ENCODE results near the gene TMEM88. TPM values are rescaled to one million over a fixed set of nuclear protein-coding genes. Genes with fewer than 3 reads are reported as not detected.
A peak's percentile ranks its signal among the peaks of the same experiment; 100 is the strongest.

Gene TMEM88
- total RNA-seq, 1 donor from 2014 or later: 32.6 TPM

GRCh38 chr17:7875804-7876370, 21.0 kb downstream of the TMEM88 start:
- no peak for DNase-seq
- no peak for ATAC-seq
- intact Hi-C loops (cut with micrococcal nuclease): no loop called here

GRCh38 chr17:7878234-7878633, 23.4 kb downstream of the TMEM88 start:
- no peak for ATAC-seq
- intact Hi-C loops (cut with micrococcal nuclease): no loop called here
- DNase-seq: no peak

- DNase-seq (no peak), ATAC-seq (no peak)
- intact Hi-C loops (cut with micrococcal nuclease): no loop called here
These were observed 25.4 kb downstream of the TMEM88 start for GRCh38 chr17:7880076-7880868.

GRCh38 chr17:7881276-7882054, 26.6 kb downstream of the TMEM88 start:
- DNase-seq: no peak
- no peak for ATAC-seq

GRCh38 chr17:7882068-7882467, 27.2 kb downstream of the TMEM88 start:
- intact Hi-C loops (cut with micrococcal nuclease): no loop called here
- no peak for ATAC-seq
- DNase-seq: no peak

More at GRCh38 chr17:7881276-7882054, 26.6 kb downstream of the TMEM88 start:
- intact Hi-C loops (cut with micrococcal nuclease): no loop called here

- DNase-seq (no peak), ATAC-seq (no peak)
- intact Hi-C loops (cut with micrococcal nuclease): no loop called here
These were observed 27.8 kb downstream of the TMEM88 start for GRCh38 chr17:7882629-7883028.

GRCh38 chr17:7883781-7884386, 29.0 kb downstream of the TMEM88 start:
- ATAC-seq (no peak), DNase-seq (no peak)
- intact Hi-C loops (cut with micrococcal nuclease): no loop called here

GRCh38 chr17:7884581-7885366, 29.9 kb downstream of the TMEM88 start:
- peak; percentile 41 for DNase-seq

GRCh38 chr17:7885367-7886226, 30.7 kb downstream of the TMEM88 start:
- no peak for ATAC-seq
- intact Hi-C loops (cut with micrococcal nuclease): no loop called here
- peak; percentile 57 for DNase-seq

More at GRCh38 chr17:7884581-7885366, 29.9 kb downstream of the TMEM88 start:
- intact Hi-C loops (cut with micrococcal nuclease): no loop called here
- ATAC-seq: no peak

GRCh38 chr17:7886227-7887037, 31.6 kb downstream of the TMEM88 start:
- no peak for DNase-seq
- intact Hi-C loops (cut with micrococcal nuclease): no loop called here
- ATAC-seq: no peak

- DNase-seq (no peak), ATAC-seq (no peak)
- intact Hi-C loops (cut with micrococcal nuclease): no loop called here
These were observed 32.2 kb downstream of the TMEM88 start for GRCh38 chr17:7887038-7887481.

GRCh38 chr17:7887482-7888183, 32.8 kb downstream of the TMEM88 start:
- peak; percentile 84 for ATAC-seq
- intact Hi-C loops (cut with micrococcal nuclease): no loop called here
- DNase-seq: peak; percentile 95

- intact Hi-C loops (cut with micrococcal nuclease): no loop called here
- DNase-seq (peak; percentile 35), ATAC-seq (peak; percentile 9)
These were observed 33.5 kb downstream of the TMEM88 start, which contains the start of gene CHD3 for GRCh38 chr17:7888184-7888920. TSS of gene CHD3 (plus strand) at chr17:7888789. CDS start at chr17:7889001, 212 bp downstream.

GRCh38 chr17:7889166-7889955, 34.5 kb downstream of the TMEM88 start:
- DNase-seq: peak; percentile 99
- ATAC-seq: peak; percentile 84
- intact Hi-C loops (cut with micrococcal nuclease): no loop called here
